Fibroblast of skin of back (primary cell): Measurements from ENCODE around the gene CCDC14. TPM values are rescaled to one million over a fixed set of nuclear protein-coding genes. Genes with fewer than 3 reads are reported as not detected.
"Not testable (repeated sequence)": the region's sequence is repeated elsewhere in the genome, so short reads cannot be mapped to it uniquely, and the experiment has no call there.

Source experiments
- DNase-seq: peaks from one replicate; pipeline ENCODE4 v3.0.0-alpha.2; 2013
- polyA plus RNA-seq, 2 experiments: library from polyadenylated mRNA; unstranded; fragments of 120-200 nt; gene quantifications; one replicate each; pipeline ENCODE4 v1.2.1, GENCODE V29; 2013; ENCODE audit not compliant: insufficient read length in 2 of 2

The CCDC14 gene
- polyA plus RNA-seq (2013, experiment 1 of 2; ENCODE audit: insufficient read length), result 31.0 TPM
- 24.1 TPM for polyA plus RNA-seq (2013, experiment 2 of 2; ENCODE audit: insufficient read length)

- DNase-seq, result peak; percentile 98
These were observed at the start of gene CCDC14 for GRCh38 chr3:123960781-123961507. CCDC14 (minus strand) TSS chr3:123961229; CDS start chr3:123961173, 56 bp downstream.

GRCh38 chr3:124008321-124008720 lies 47.3 kb upstream of the CCDC14 start:
- DNase-seq, result peak; percentile 19

- DNase-seq, result peak; percentile 49
These were observed 46.2 kb upstream of the CCDC14 start for GRCh38 chr3:124007186-124007585.

- not testable (repeated sequence) for DNase-seq
These were observed 41.5 kb upstream of the CCDC14 start for GRCh38 chr3:124002405-124003079.

- DNase-seq, result not testable (repeated sequence)
These were observed 40.3 kb upstream of the CCDC14 start for GRCh38 chr3:124001366-124001765.

- DNase-seq, result peak; percentile 40
These were observed 36.5 kb upstream of the CCDC14 start for GRCh38 chr3:123997543-123997942.

GRCh38 chr3:123993818-123994217 lies 32.8 kb upstream of the CCDC14 start:
- DNase-seq, result no peak

- not testable (repeated sequence) for DNase-seq
These were observed 30.9 kb upstream of the CCDC14 start, which contains the start of gene ROPN1 for GRCh38 chr3:123991730-123992588. ROPN1 (minus strand) TSS chr3:123992124; CDS start chr3:123980481, 11,643 bp downstream.

GRCh38 chr3:123986427-123986826 lies 25.4 kb upstream of the CCDC14 start:
- DNase-seq, result no peak

GRCh38 chr3:123984957-123985356 lies 23.9 kb upstream of the CCDC14 start:
- no peak for DNase-seq

- DNase-seq, result no peak
These were observed 23.3 kb upstream of the CCDC14 start for GRCh38 chr3:123984350-123984749.

GRCh38 chr3:123981317-123981716 lies 20.3 kb upstream of the CCDC14 start:
- not testable (repeated sequence) for DNase-seq

- no peak for DNase-seq
These were observed 19.5 kb upstream of the CCDC14 start for GRCh38 chr3:123980539-123980938.

- DNase-seq, result peak; percentile 52
These were observed 18.8 kb upstream of the CCDC14 start for GRCh38 chr3:123979525-123980501.

GRCh38 chr3:123976904-123977303 lies 15.9 kb upstream of the CCDC14 start:
- not testable (repeated sequence) for DNase-seq

- not testable (repeated sequence) for DNase-seq
These were observed 15.3 kb upstream of the CCDC14 start for GRCh38 chr3:123976181-123976898.

- not testable (repeated sequence) for DNase-seq
These were observed 14.0 kb upstream of the CCDC14 start for GRCh38 chr3:123975030-123975429.

GRCh38 chr3:123971406-123971805 lies 10.4 kb upstream of the CCDC14 start:
- no peak for DNase-seq

GRCh38 chr3:123967260-123967659 lies 6.2 kb upstream of the CCDC14 start:
- not testable (repeated sequence) for DNase-seq

- DNase-seq, result not testable (repeated sequence)
These were observed 5.8 kb upstream of the CCDC14 start for GRCh38 chr3:123966799-123967198.

- DNase-seq, result not testable (repeated sequence)
These were observed 3.8 kb upstream of the CCDC14 start for GRCh38 chr3:123964793-123965192.
